ENCODE results near the gene PCDH9. TPM values are rescaled to one million over a fixed set of nuclear protein-coding genes. Genes with fewer than 3 reads are reported as not detected.
A peak's percentile ranks its signal among the peaks of the same experiment; 100 is the strongest.

Gene PCDH9
- total and polyA plus RNA-seq, 2 of the 4 experiments (the other 2 are of a cell fraction): 2.2 to 10.2 TPM

- Histone ChIP-seq H2AK5ac (ENCODE audit: low read depth, low read length) (no peak overlapping the region), H3K9ac (ENCODE audit: low read depth, low read length) (no peak overlapping the region), H2BK5ac (ENCODE audit: low read depth, low read length, poor library complexity, severe bottlenecking) (no peak overlapping the region), H3K36me3 (ENCODE audit: control insufficient read depth, insufficient read depth, low read length) (no peaks in the 10 kb centered on the region), H2BK15ac (ENCODE audit: low read depth, low read length) (no peak overlapping the region), H3K4ac (ENCODE audit: low read depth, low read length) (no peak overlapping the region), H2BK20ac (ENCODE audit: low read depth, low read length) (no peak overlapping the region), H3K9me3 (ENCODE audit: control insufficient read depth, insufficient read depth, low read length) (no peaks in the 10 kb centered on the region), H3K18ac (ENCODE audit: low read depth, low read length) (peak overlapping the region; percentile 82), H3K27ac (ENCODE audit: insufficient read depth, low read length) (no peak overlapping the region), H3K4me3 (ENCODE audit: insufficient read depth, low read depth, low read length) (no peak overlapping the region), H2AK9ac (replicated peaks; ENCODE audit: low read depth, low read length, poor library complexity) (no peak overlapping the region), H3K4me2 (ENCODE audit: low read depth, low read length) (peak overlapping the region; percentile 29), H4K20me1 (ENCODE audit: insufficient read depth, low read length) (no peaks in the 10 kb centered on the region), H2AFZ (replicated peaks; ENCODE audit: low read length, poor library complexity) (no peak overlapping the region), H3K27me3 (ENCODE audit: control insufficient read depth, insufficient read depth, low read length) (no peaks in the 10 kb centered on the region), H4K8ac (ENCODE audit: low read depth in 2 of 2, low read length in 2 of 2) (peak overlapping the region in 1 of 2 experiments; percentile 18; a peak in 1 of 4 replicates), H2BK120ac (ENCODE audit: low read depth, low read length) (no peak overlapping the region), H3K79me1 (ENCODE audit: low read depth in 1 of 2, low read length in 2 of 2) (no peaks in the 10 kb centered on the region), H3K14ac (replicated peaks; ENCODE audit: low read depth, low read length) (no peak overlapping the region), H3K56ac (ENCODE audit: extremely low read depth, insufficient read depth, low read length) (no peak overlapping the region), H3K4me1 (ENCODE audit: control insufficient read depth, insufficient read depth, low read length) (peaks cover 6% of the 10 kb centered on the region), H3K9me1 (ENCODE audit: insufficient read depth, low read length) (no peaks in the 10 kb centered on the region), H4K5ac (ENCODE audit: low read depth, low read length) (0 out of 2 replicates have a peak overlapping the region, but pooled peaks have one; percentile 63), H4K91ac (ENCODE audit: insufficient read depth, low read depth, low read length) (no peak overlapping the region), H3K23ac (ENCODE audit: low read depth, low read length) (no peak overlapping the region)
- intact Hi-C loops (cut with micrococcal nuclease): no loop called here
- in situ Hi-C loops (cut with MboI; ENCODE audit: low sequenced_read_pairs): no loop called here
- ATAC-seq (ENCODE audit: low read depth) (no peak), DNase-seq (peak; percentile 34)
- TF ChIP-seq ELK1 (IDR thresholded peaks at IDR 0.05; ENCODE audit: borderline replicate concordance, low read depth, low read length): no peak
- POLR2A ChIA-PET (ENCODE audit: unreplicated experiment): no interaction called here
- dilution Hi-C loops (cut with HindIII; ENCODE audit: low sequenced_read_pairs, unreplicated experiment): no loop called here
- BruUV-seq (replicated peaks): no TSS peak
- CTCF ChIA-PET: no interaction called here
- 87% methylated on average over 3 of the region's 3 CpGs; no CpG with 5 or more reads in 1 of the 2 experiments for WGBS, 2 experiments (ENCODE audit: extremely low coverage in 2 of 2, insufficient read length in 1 of 2)
These were observed 865.0 kb downstream of the PCDH9 start for GRCh38 chr13:66365101-66365500.

Data from IMR-90 (cell line).